SIG-M5 (cell line): Measurements from ENCODE around the gene FGD1.

ENCODE experiments used
- DNase-seq: peaks from one replicate; lab custom pipeline; 2025; lab: John Stamatoyannopoulos, UW

The FGD1 gene

DNA sequence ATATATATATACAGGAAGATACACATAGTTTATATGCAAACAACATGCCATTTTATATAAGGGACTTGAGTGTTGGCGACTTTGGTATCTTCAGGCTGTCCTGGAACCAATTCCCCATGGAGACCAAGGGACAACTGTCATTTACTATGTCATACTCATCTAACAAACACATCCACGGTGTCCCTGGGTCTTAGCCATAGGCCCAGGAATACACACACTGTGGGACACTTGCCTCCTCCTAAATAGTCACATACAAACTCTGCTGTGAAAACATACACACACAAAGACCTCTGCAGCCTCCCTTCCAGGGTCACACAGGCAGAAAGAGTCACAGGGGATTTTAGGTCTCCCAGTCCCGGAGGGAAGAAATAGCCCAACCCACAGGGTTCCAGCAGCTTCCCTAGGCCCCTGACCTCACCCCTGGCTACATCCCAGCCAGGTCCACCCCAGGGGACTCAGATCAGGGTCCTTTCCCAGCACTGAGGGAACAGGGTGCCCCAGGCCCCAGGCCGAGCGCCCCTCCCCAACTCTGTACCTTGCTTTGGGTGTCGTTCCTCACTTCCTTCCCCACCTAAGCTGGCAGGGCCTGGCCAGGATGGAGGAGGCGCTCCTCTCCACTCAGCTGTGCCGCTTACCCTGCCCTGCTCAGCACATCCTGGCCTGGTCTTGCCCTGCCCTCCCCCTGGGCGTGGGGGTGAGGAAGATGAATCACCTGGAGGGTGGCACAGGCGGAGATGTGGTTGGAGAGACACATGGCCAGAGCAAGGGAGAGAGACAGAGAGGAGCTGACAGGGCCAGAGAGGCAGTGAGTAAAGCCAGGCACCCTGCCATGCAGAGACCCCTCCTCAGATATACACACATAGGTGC, 21.8 kb downstream of the FGD1 start:
- DNase-seq = no peak

DNA sequence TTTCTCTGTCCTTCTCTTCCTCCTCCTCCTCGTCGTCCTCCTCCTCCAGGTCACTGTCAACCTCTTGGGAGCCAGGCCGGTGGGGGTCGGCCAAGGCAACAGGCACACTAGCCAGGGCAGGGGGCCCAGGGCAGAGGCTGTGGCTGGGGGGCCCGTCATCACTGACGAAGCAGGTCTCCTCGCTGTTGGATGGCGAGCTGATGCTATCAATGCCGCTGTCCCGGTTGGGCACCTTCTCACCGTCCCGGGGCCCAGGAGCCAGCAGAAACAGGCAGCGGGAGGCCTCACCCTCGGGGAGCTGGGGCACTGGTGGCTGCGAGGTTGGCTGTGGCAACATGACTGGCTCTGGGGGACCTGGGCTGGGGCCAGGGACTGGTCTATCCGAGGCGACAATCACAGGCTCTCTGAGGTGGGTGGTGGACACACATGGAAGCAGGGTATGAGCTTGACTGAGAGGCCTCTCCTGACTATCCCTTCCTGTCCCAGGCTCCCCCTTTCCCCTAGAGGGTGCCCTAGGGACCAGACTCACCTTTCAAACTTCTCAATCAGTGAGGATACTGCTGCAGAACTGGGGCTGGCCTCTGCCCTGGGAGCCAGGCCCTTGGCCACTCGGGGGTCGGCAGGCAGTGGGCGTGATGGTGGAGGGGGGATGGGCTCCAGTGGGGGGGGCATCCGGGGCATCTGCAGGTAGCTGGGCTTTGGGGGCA, 25.8 kb downstream of the FGD1 start:
- no peak for DNase-seq

DNA sequence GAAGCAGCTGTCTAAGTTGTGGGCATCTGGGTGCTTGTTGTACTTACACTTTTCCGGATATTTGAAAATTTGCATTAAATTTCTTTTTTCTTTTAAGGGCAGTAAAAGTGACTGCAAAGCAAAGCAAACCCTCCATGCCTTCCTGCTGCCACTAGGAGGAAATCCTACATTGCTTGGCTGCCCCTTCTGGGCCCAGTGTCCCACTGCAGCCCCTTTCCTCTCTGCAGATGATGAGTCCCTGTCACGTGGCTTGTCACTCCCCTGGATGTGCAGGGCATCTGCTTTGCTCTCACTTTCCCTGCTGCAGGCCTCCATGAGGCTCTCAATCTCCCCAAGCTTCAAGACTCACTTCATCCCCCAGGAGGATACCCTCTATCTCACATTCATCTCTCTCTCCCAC, 43.1 kb downstream of the FGD1 start:
- DNase-seq = no peak

GRCh38 chrX:54449929-54450328, 46.1 kb downstream of the FGD1 start:
- no peak for DNase-seq

DNA sequence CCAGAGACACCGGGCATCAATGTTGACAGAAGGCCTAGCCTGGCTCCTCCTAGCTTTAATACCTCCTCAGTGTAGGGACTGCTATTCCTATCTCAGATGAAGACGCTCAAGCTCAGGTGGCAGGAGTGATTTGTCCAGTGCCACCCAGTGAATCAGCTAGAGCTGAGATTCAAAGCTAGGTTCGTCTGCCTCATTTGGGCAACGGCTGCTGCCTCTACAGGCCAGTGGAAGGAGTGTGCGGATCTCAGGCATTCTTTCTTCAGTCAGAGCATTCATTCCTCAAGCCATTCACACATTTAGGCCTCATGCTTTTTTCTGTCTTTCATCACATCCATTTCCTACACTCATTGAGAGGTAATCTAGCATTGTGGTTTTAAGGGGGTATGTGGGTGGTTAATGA, 48.6 kb downstream of the FGD1 start:
- no peak for DNase-seq

DNA sequence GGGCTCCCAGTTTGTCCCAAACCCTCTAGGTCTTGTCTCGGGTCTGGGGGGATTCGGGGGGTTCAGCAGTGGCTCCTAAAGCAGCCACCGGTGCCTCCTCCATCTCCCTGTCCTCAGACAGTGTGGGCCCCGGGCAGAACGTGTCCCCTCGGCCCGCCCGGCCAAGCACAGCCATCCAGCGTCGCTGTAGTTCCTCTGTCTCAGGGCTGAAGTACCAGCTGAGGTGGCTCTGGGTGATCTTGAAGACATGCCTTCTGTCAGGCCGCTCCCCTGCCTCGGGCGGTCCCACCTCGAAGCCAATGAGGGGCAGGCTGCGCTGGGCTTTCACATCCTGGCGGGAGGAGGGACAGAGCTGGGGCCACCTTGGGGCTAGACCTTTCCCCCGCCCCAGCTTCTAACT, 50.0 kb downstream of the FGD1 start:
- no peak for DNase-seq

GRCh38 chrX:54444752-54445151, 51.3 kb downstream of the FGD1 start:
- no peak for DNase-seq

- no peak for DNase-seq
Observed at GRCh38 chrX:54442790-54443189, 53.2 kb downstream of the FGD1 start.

DNA sequence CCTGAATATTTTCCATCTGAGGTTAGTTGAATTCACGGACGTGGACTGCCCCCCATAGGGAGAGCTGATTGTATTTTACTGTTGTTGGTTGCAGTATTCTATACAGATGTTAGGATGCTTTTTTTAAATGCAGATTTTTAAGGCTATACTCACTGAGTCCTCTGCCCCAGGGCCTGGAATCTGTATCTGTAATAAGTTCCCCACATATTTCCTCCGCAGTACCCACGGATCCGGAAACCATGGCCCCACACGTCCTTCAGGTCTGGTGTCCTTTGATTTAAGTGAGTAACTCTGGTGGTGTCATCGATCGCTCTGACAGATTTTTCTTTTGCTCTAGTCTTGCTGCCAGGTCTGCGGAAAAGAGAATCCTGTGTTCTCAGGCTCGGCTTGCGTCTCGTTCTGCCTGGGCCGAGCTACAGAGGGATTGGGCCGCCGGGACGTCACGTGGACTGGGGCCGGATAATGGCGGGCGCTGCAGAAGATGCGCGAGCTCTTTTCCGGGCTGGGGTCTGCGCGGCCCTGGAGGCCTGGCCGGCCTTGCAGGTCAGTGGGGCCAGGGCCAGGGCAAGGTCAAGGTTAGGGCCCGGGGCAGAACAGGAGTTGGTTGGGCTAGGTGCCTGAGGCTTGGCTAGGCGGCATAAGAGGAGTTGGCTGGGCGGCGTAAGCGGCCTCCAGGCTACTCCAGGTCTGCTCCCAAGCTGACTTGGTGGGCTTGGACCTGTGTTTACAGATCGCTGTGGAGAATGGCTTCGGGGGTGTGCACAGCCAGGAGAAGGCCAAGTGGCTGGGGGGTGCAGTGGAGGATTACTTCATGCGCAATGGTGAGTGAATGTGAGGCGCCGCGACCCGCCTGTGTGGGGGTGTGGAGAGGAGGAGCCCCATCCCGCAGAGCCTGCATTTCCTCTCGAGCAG, 55.8 kb downstream of the FGD1 start, which contains the start of gene TSR2:
TSR2 (plus strand) TSS at position 445 of the 912 bp plus-strand sequence; CDS start at position 463, 18 bp downstream.
- DNase-seq = peak; percentile 41

- no peak for DNase-seq
Observed at GRCh38 chrX:54435121-54435520, 60.9 kb downstream of the FGD1 start.

DNA sequence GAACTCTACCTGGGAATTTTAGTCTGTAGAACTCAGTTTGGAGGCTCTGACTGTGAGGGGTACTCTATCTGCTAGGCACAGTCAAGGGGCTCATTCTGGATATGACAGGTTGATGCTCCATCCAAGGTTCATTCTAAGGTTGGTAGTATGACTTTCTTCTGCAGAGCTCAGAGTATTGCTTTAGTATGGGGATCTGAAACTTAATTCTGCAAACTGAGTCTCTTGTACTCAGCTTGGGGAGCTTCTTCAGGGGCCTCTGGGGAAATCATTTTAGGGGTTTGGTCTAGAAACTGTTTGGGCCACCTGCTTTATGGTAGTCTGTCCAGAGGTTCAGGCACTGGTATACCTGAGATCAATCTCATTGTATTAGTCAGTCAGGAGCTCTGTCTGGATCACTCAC, 65.5 kb downstream of the FGD1 start:
- no peak for DNase-seq

GRCh38 chrX:54427837-54428424, 68.1 kb downstream of the FGD1 start:
- no peak for DNase-seq

GRCh38 chrX:54423161-54423888, 72.7 kb downstream of the FGD1 start:
- DNase-seq = no peak

- no peak for DNase-seq
Observed at GRCh38 chrX:54422168-54422567, 73.9 kb downstream of the FGD1 start.

GRCh38 chrX:54419559-54420302, 76.3 kb downstream of the FGD1 start:
- no peak for DNase-seq

DNA sequence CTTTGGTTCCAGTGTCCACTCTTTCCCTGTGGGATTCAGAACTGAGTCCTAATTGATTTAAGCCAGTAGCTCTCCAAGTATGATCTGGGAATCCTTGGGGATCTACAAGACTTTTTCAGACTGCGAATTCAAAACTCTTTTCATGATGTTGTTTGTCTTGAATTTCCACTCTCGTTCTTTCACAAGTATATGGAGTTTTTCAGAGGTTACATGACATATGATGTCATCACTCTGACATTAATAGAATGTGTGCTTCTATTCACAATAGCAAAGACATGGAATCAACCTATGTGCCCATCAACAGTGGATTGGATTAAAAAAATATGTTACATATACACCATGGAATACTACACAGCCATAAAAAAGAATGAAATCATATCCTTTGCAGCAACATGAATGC, 79.1 kb downstream of the FGD1 start:
- DNase-seq = no peak

- DNase-seq = no peak
Observed at GRCh38 chrX:54415534-54416350, 80.3 kb downstream of the FGD1 start.

DNA sequence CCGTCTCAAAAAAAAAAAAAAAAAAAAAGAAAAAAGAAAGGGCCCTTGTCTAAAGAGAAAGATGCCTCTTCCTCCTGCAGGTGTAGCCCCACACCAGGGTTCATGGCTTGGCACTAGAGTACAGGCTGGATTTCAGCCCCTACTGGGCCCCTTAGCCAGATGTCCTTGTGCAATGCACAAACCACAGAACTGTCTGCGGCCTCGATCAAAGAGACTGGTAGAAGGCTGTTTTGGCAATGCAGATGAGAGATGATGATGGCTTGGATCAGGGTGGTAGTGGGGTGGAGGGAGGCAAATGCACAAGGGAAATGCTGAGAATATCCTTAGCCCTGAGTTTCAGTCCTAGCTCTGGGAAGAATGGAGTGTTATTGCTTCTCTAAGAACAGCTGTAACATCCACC, 82.3 kb downstream of the FGD1 start:
- DNase-seq = no peak

DNA sequence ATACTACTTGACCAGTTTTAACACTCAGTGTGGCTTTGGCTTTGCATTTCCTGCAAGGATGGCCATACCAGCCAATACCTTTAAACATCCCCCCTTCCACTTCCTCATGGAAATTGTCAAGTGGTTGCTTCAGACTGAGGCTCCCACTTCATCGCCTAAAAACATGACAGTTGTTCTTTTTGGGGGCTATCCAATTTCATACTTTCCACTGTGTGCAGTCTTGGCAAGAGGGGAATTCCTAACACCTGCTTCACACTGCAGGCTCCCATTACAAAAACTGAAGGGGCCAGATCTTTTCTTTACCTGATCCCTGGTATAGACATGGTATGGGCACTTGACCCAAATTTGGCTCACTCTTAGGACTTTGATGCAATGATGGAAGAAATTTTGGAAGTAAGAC, 84.3 kb downstream of the FGD1 start:
- no peak for DNase-seq

GRCh38 chrX:54407266-54407665, 88.8 kb downstream of the FGD1 start:
- no peak for DNase-seq
